COLO829 (cell line): ENCODE measurements around the gene ELSPBP1.
"Not testable (repeated sequence)": the region's sequence is repeated elsewhere in the genome, so short reads cannot be mapped to it uniquely, and the experiment has no call there.

Source experiments
- DNase-seq: peaks from one replicate; pipeline ENCODE4 v3.0.0; 2012; ENCODE audit warnings: low spot score

The ELSPBP1 gene

GRCh38 chr19:47994209-47994802 is at the start of gene ELSPBP1:
ELSPBP1 (plus strand) TSS chr19:47994632; CDS start chr19:48008668, 14,036 bp downstream.
- DNase-seq: peak; percentile 32

DNA sequence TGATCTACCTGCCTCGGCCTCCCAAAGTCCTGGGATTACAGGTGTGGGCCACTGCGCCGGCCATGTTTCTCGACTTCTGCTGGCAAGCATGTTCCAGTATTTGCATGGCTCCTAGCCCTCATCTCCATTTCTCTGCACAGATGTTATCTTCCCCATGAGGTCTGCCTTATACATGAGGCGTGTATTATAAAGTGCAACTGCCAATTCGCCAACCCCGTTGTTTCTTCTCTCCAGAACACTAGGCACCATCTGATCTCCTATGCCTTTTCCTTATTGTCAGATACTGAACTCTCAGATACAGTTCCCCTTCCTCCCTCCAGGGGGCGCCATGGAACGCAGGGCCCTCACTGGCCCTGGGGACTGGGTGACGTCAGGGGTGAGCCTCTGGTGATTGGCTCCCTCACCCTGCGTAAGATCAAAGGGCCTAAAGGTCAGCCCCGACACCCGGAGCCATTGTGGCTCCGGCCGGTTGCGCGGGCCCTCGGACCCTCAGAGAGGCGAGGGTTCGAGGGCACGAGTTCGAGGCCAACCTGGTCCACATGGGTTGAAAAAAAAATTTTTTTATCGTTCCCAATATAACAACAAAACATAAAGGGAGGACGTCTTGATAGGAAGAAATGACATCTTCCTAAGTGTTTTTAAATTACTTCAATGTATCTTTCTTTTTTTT is 44.4 kb upstream of the ELSPBP1 start:
- not testable (repeated sequence) for DNase-seq

DNA sequence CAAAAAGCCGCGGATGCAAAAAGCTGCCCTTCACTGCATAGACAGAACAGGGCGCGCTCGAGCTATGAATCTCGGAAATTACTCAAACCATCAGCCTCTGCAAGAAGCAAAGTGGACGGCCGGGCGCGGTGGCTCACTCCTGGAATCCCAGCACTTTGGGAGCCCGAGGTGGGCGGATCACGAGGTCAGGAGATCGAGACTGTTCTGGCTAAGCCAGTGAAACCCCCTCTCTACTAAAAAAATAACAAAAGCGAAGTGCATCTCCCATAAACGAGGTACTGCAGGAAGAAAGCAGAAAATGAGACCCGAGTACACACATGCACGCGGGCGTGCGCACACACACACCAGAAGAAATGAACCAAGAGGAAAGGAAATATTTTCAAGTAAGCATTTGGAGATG is 42.3 kb upstream of the ELSPBP1 start:
- not testable (repeated sequence) for DNase-seq

- not testable (repeated sequence) for DNase-seq
Observed at GRCh38 chr19:47955936-47956335, 38.5 kb upstream of the ELSPBP1 start.

- no peak for DNase-seq
Observed at GRCh38 chr19:47973529-47973928, 20.9 kb upstream of the ELSPBP1 start.

DNA sequence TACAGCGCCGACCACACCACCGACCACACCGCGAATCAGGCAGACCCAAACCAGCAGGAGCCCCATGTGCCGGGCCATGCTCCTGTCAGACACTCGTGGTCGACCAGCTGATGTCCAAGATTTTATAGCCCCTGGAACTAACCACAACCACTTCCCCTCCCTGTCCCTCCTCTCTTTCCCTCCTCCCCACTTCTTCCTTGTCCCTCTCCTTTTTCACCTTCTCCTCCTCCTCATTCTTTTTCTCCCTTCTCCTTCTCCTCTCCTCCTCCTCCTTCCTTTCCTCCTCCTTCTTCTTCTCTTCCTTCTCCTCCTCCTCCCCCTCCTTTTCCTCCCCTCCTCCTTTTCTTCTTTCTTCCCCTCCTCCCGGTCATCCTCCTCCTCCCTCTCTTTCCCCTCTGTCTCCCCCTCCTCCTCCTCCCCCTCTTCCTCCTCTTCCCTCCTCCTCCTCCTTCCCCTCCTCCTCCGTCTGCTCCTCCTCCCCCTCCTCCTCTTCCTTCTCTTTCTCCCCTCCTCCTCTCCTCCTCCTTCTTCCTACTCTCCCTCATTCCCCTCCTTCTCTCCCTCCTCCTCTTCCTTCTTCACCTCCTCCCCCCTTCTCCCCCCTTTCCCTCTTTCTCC is 3.1 kb upstream of the ELSPBP1 start:
- no peak for DNase-seq

DNA sequence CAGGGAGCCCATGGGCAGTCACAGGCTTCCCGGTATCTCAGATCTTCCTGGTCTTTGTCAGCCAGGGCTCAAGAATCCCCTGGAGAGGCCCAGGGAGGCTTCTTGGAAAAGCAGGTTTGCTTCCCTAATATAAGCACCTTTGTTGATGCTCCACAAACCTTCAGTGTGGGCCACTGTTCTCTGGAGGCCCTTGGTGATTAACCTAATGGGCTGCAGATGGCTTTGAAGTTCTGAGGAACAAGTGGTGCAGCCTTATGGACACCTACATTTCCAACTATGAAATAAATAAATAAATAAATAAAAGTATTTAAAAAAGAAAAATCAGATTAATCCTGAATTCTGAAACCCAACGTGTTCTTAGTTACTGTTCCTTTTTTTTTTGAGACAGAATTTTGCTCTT is 2.4 kb upstream of the ELSPBP1 start, which contains the start of gene BSPH1:
BSPH1 (minus strand) TSS at position 101 of the 400 bp plus-strand sequence; CDS start at position 12, 89 bp downstream.
- DNase-seq: no peak

- no peak for DNase-seq
Observed at GRCh38 chr19:47996230-47996727, 1.8 kb downstream of the ELSPBP1 start.

DNA sequence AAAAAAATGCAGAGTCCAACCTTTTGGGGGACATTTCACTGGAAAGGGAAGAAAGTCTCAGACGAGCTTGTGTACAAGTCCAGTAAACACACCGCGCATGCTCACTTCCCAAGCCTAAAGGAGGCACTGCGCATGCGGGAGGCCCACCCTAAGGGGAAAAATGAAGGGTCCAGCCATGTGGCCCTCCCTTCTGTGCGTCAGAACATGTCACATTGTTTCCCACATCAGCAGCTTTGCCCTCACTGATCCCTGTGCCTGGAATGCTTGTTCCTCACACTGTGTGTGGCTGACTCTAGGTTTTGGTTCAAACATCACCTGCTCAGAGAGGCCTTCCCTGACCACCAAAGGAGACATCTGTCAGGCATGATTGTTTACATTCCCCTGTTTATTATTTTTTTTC is 4.4 kb downstream of the ELSPBP1 start:
- DNase-seq: no peak

DNA sequence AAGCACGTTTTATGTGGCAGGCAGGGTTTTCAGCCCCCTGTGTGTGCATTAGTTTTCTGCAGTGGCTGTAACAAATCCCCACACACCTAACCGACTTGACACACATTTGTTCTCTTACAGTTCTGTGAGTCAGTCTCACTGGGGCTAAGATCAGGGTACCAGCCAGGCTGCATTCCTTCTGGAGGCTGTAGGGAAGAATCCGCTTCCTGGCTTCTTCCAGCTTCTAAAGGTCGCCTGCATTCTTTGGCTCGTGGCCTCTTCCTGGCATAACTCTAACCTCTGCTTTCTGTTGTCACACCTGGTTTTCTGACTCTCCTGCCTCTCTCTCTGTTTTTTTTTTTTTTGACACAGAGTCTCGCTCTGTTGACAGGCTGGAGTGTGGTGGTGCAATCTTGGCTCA is 6.4 kb downstream of the ELSPBP1 start:
- no peak for DNase-seq

GRCh38 chr19:48004236-48004635 is 9.8 kb downstream of the ELSPBP1 start:
- no peak for DNase-seq

DNA sequence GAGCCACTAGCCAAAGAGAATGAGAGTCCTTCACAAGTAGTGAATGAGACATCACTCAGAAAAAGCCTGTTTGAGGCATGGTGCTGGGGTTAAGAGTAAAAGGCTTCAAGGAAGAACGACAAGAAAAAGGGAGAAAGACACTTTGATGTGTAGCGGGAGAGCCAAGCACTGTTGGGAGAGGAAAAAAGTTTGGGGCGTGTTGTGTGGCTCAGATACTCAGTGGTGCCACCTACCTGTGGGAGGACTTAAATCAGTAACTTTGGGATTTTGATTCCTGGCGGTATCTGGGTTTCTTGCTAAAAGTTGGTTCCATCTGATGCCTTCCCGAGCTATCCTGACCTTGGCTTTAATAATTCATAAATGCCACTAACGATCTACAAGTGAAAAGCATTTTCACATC is 12.3 kb downstream of the ELSPBP1 start:
- no peak for DNase-seq

GRCh38 chr19:48010932-48011758 is 16.7 kb downstream of the ELSPBP1 start:
- DNase-seq: no peak

- no peak for DNase-seq
Observed at GRCh38 chr19:48020686-48021085, 26.3 kb downstream of the ELSPBP1 start.

DNA sequence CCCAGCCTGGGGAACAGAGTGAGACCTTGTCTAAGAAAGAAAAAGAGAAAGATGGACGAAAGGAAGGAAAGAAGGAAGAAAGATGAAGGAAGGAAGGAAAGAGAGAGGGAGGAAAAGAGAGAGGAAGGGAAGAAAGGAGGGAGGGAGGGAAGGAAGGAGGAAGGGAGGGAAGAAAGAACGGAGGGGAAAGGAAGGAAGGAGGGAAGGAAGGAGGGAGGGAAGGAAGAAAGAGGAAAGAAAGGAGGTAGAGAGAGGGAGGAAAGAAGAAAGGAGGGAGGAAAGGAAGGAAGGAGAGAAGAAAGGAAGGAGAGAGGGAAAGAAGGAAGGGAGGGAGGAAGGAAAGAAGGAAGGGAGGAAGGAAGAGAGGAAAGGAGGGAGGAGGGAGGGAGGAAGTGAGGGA is 28.6 kb downstream of the ELSPBP1 start:
- no peak for DNase-seq

- DNase-seq: no peak
Observed at GRCh38 chr19:48023518-48023917, 29.1 kb downstream of the ELSPBP1 start.

DNA sequence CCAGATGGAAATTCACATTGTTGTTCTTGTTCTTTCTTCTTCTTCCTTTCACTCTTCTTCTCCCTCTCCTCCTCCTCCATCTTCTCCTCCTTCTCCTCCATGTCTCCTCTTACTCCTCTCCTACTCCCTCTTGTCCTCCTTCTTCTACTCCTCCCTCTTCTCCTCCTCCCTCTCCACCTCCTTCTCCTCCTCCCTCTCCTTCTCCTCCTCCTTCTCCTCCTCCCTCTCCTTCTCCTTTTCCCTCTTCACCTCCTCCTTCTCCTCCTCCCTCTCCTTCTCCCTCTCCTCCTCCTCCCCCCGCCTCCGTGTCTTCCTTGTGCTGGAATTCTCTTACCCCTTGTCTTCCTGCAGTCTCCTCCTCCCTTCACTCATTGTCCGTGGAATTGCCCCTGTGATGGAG is 31.0 kb downstream of the ELSPBP1 start:
- no peak for DNase-seq

GRCh38 chr19:48029431-48029830 is 35.0 kb downstream of the ELSPBP1 start:
- no peak for DNase-seq

GRCh38 chr19:48030073-48030472 is 35.6 kb downstream of the ELSPBP1 start:
- DNase-seq: no peak

GRCh38 chr19:48033604-48034003 is 39.2 kb downstream of the ELSPBP1 start:
- DNase-seq: no peak

GRCh38 chr19:48036765-48037164 is 42.3 kb downstream of the ELSPBP1 start:
- no peak for DNase-seq

GRCh38 chr19:48041877-48042580 is 47.6 kb downstream of the ELSPBP1 start:
- DNase-seq: no peak
